Gastrocnemius medialis (tissue), 4 donors: Measurements from ENCODE around the gene CACNA2D3. TPM values are rescaled to one million over a fixed set of nuclear protein-coding genes. Genes with fewer than 3 reads are reported as not detected.

Experiments used
- ATAC-seq, 2 donors: fragments of 150-250 bp; one replicate each; pipeline ENCODE4 v1.9.1; 2016
- DNase-seq, 2 donors: peaks; one replicate each; pipeline ENCODE4 v3.0.0-alpha.2; 2019
- H3K27ac ChIP-seq, 4 donors: fragments of 200-600 bp; sonication (generic); 1 replicate in 1 of 4; 2 replicates in 3 of 4; pipeline ENCODE4 v1.5.1; 2016 to 2018; ENCODE audit warnings: mild to moderate bottlenecking in 2 of 4, moderate library complexity in 1 of 4
- H3K27me3 ChIP-seq, 3 donors: fragments of 200-600 bp; sonication (generic) in 2 of 3; 1 replicate in 1 of 3; 2 replicates in 2 of 3; pipeline versions ENCODE4 v1.5.1 to v1.6.0; 2016 to 2019; ENCODE audit warnings: mild to moderate bottlenecking in 1 of 3, moderate library complexity in 1 of 3
- H3K36me3 ChIP-seq, 2 donors: fragments of 200-600 bp; sonication (generic) in 1 of 2; one replicate each; pipeline ENCODE4 v1.5.1; 2017 to 2018
- H3K4me1 ChIP-seq, 2 donors: fragments of 200-600 bp; sonication (generic) in 1 of 2; one replicate each; pipeline ENCODE4 v1.5.1; 2016 to 2017; ENCODE audit warnings: mild to moderate bottlenecking in 2 of 2
- H3K4me3 ChIP-seq, 4 donors: fragments of 200-600 bp; sonication (generic) in 3 of 4; 1 replicate in 1 of 4; 2 replicates in 3 of 4; pipeline ENCODE4 v1.5.1; 2016 to 2019; ENCODE audit warnings: mild to moderate bottlenecking in 2 of 4
- H3K9me3 ChIP-seq, 3 donors: fragments of 200-600 bp; sonication (generic) in 2 of 3; 1 replicate in 1 of 3; 2 replicates in 2 of 3; pipeline ENCODE4 v1.5.1; 2016 to 2019
- CTCF ChIP-seq, 5 experiments: fragments of 450-650 bp in 3 of 5; fragments of 200-600 bp in 2 of 5; sonication (generic) in 2 of 5; IDR thresholded peaks in 4 of 5; conservative IDR thresholded peaks in 1 of 5; 1 replicate in 4 of 5; 2 replicates in 1 of 5; pipeline ENCODE4 v1.5.1; 2016 to 2019; ENCODE audit warnings: antibody characterized with exemption in 5 of 5, mild to moderate bottlenecking in 3 of 5, moderate library complexity in 3 of 5
- POLR2A ChIP-seq, 2 donors: fragments of 450-650 bp; IDR thresholded peaks; one replicate each; pipeline ENCODE4 v1.6.1; 2017; ENCODE audit warnings: antibody characterized with exemption in 2 of 2, mild to moderate bottlenecking in 2 of 2, moderate library complexity in 2 of 2
- in situ Hi-C, 4 donors: fragments of 200-750 bp; cut with MboI; loops; one replicate each; pipeline versions ENCODE4 v1.15.0 to v1.8.0; 2017; ENCODE audit warnings: low sequenced_read_pairs in 4 of 4
- intact Hi-C: fragments of 100-400 bp; cut with DNase I; formaldehyde crosslinking; loops from one replicate; pipeline ENCODE4 v1.15.1; 2023; ENCODE audit warnings: low total_unique reads
- total RNA-seq, 4 donors: library from RNA; depleted of rRNA; stranded (reverse); fragments of >200 nt; gene quantifications; one replicate each; pipeline versions ENCODE4 v1.1.0 to v1.2.3, GENCODE V29; 2016

The CACNA2D3 gene
- total RNA-seq, 4 donors from 2014 or later, result 4.7 to 14.4 (median 7.1) TPM

GRCh38 chr3:54164192-54164975 lies 42.0 kb downstream of the CACNA2D3 start:
- intact Hi-C loops (no loop called here), in situ Hi-C loops (no loop called here)
- Histone ChIP-seq H3K4me3 (no peak overlapping the region), H3K9me3 (no peaks in the 10 kb centered on the region), H3K4me1 (peaks cover 6 to 19% of the 10 kb centered on the region in 2 donors), H3K27me3 (no peaks in the 10 kb centered on the region), H3K27ac (no peak overlapping the region), H3K36me3 (no peaks in the 10 kb centered on the region)
- no peak for DNase-seq
- TF ChIP-seq CTCF (IDR thresholded peaks at IDR 0.05 in 4 of 5, conservative IDR thresholded peaks at IDR 0.05 in 1 of 5) (no peak), POLR2A (IDR thresholded peaks at IDR 0.05) (no peak)
- ATAC-seq, result no peak

GRCh38 chr3:54165865-54166264 lies 43.5 kb downstream of the CACNA2D3 start:
- Histone ChIP-seq H3K9me3 (no peaks in the 10 kb centered on the region), H3K27ac (no peak overlapping the region), H3K4me3 (no peak overlapping the region), H3K4me1 (peaks cover 6 to 19% of the 10 kb centered on the region in 2 donors), H3K36me3 (no peaks in the 10 kb centered on the region), H3K27me3 (no peaks in the 10 kb centered on the region)
- intact Hi-C loops (no loop called here), in situ Hi-C loops (no loop called here)
- peak in 1 of 2 donors; percentile 28 for DNase-seq
- TF ChIP-seq CTCF (IDR thresholded peaks at IDR 0.05 in 4 of 5, conservative IDR thresholded peaks at IDR 0.05 in 1 of 5), result no peak
- TF ChIP-seq POLR2A (IDR thresholded peaks at IDR 0.05), result no peak
- peak; percentile 33 to 75 for ATAC-seq

- no peak for DNase-seq
- in situ Hi-C loops (no loop called here), intact Hi-C loops (no loop called here)
- Histone ChIP-seq H3K4me3 (no peak overlapping the region), H3K36me3 (no peaks in the 10 kb centered on the region), H3K4me1 (peaks cover 11 to 19% of the 10 kb centered on the region in 2 donors), H3K27ac (no peak overlapping the region), H3K9me3 (no peaks in the 10 kb centered on the region), H3K27me3 (no peaks in the 10 kb centered on the region)
- TF ChIP-seq CTCF (IDR thresholded peaks at IDR 0.05 in 4 of 5, conservative IDR thresholded peaks at IDR 0.05 in 1 of 5) (no peak), POLR2A (IDR thresholded peaks at IDR 0.05) (no peak)
- peak in 1 of 2 donors; percentile 80 for ATAC-seq
Observed at GRCh38 chr3:54167999-54168398, 45.6 kb downstream of the CACNA2D3 start.

GRCh38 chr3:54168451-54168850 lies 46.1 kb downstream of the CACNA2D3 start:
- DNase-seq, result no peak
- no peak for ATAC-seq
- Histone ChIP-seq H3K9me3 (no peaks in the 10 kb centered on the region), H3K4me1 (peaks cover 11 to 19% of the 10 kb centered on the region in 2 donors), H3K27ac (no peak overlapping the region), H3K4me3 (no peak overlapping the region), H3K36me3 (no peaks in the 10 kb centered on the region), H3K27me3 (no peaks in the 10 kb centered on the region)
- in situ Hi-C loops, result no loop called here
- intact Hi-C loops, result no loop called here
- TF ChIP-seq POLR2A (IDR thresholded peaks at IDR 0.05), result no peak
- no peak for TF ChIP-seq CTCF (IDR thresholded peaks at IDR 0.05 in 4 of 5, conservative IDR thresholded peaks at IDR 0.05 in 1 of 5)
